Hypothalamus (tissue), 51 donors: ENCODE results near the gene REC8.
"Not testable (repeated sequence)": the region's sequence is repeated elsewhere in the genome, so short reads cannot be mapped to it uniquely, and the experiment has no call there.

Experiments
- DNase-seq, 51 donors: peaks; one replicate each; lab custom pipeline; 2025; lab: John Stamatoyannopoulos, UW

Gene REC8

DNA sequence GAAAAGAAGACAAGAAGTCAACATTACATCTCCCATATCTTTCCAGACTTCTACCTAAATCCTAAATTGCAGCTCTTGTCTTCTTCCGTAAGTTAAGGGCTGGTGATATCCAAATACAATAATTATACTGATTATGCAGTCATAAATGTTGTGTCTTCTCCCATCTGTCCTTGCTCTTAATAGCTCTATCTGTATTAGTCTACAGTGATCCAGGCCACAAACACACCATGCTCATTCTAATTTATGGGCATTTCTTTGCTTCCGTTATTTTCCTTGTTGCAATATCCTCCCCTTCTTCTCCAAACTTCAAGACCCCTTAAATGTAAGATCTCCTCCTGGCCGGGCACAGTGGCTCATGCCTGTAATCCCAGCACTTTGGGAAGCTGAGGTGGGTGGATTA is 47.6 kb downstream of the REC8 start:
- no peak for DNase-seq

DNA sequence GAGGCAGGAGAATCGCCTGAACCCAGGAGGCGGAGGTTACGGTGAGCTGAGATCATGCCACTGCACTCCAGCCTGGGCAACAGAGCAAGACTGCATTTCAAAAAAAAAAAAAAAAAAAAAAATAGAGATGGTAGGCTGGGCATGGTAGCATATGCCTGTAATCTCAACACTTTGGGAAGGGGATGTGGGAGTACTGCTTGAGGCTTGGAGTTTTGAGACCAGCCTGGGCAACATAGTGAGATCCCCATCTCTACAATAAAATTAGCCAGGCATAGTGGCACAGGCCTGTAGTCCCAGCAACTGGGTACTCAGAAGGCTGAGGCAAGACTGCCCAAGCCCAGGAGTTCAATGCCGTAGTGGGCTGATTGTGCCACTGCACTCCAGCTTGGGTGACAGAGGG is 51.1 kb downstream of the REC8 start:
- not testable (repeated sequence) for DNase-seq

DNA sequence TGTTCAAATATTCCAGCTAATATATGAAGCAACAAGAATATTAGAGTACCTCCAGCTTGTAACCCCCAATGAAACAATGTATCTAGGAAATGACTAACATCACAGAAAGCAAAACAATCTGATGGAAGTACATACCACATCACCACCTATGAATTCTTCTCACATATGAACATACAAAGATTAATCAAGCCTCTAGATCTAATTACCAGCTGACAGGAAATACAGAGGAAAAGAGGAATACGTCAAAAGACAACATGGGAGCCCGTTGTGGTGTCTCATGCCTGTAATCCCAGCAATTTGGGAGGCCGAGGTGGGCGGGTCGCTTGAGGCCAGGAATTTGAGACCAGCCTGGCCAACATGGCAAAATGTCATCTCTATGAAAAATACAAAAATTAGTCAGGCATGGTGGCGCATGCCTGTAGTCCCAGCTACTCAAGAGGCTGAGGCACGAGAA is 52.8 kb downstream of the REC8 start:
- DNase-seq: no peak

DNA sequence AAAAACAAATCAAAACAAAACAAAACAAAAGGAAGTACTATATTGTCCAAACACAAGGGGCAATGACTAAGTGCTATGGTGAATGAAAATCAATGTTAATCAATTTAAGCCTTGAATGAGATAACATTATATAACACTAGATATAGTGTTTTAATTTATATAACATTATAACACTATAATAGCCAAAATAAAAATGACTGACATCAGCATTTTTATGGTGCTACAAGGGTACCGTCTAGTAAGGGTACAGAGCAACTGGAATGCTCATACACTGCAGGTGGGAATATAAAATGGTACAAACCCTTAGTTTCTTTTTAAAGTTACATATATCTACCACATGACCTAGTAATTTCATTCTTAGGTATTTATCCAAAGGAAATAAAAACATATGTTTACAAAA is 54.6 kb downstream of the REC8 start:
- no peak for DNase-seq

DNA sequence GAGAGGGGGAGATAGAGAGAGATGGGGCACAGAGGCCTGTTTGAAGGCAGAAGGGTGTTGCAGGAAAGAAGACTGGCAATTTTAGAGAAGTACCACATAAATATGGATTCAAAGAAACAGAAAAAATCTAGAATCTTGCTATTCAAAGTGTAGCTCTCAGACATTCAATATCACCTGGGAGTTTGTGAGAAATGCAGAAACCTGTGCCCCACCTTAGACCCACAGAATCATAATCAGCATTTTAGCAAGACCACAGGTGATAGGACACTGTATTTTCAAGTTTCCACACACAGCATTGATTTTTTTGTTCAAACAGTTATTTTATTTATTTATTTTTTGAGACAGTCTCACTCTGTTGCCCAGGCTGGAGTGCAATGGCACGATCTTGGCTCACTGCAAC is 57.0 kb downstream of the REC8 start:
- no peak for DNase-seq
